GM23338 (cell line): ENCODE data around the gene DPEP2NB. TPM values are rescaled to one million over a fixed set of nuclear protein-coding genes. Genes with fewer than 3 reads are reported as not detected.

ENCODE experiments used
- ATAC-seq: fragments of 200-7000 bp; cut with Tn5 transposase; 3 replicates; pipeline ENCODE4 v1.9.1; 2020
- DNase-seq: peaks from one replicate; pipeline ENCODE4 v3.0.0-alpha.2; 2015; ENCODE audit warnings: low spot score
- H2AFZ ChIP-seq: fragments of 200-600 bp; sonication (generic); 2 replicates; pipeline ENCODE4 v1.8.0; 2016; ENCODE audit warnings: antibody characterized with exemption, mild to moderate bottlenecking, moderate library complexity
- H3F3A ChIP-seq: fragments of 200-600 bp; sonication (generic); replicated peaks from 2 replicates; pipeline ENCODE4 v1.8.0; 2017; ENCODE audit warnings: antibody characterized with exemption, mixed run types, low read depth
- H3K27ac ChIP-seq: fragments of 200-600 bp; sonication (generic); 2 replicates; pipeline ENCODE4 v1.6.1; 2016; ENCODE audit warnings: low read depth
- H3K27me3 ChIP-seq: fragments of 200-600 bp; sonication (generic); 2 replicates; pipeline ENCODE4 v1.8.0; 2016; ENCODE audit warnings: mild to moderate bottlenecking, mixed run types, moderate library complexity; ENCODE audit not compliant: insufficient read depth
- H3K36me3 ChIP-seq: fragments of 200-600 bp; sonication (generic); 2 replicates; pipeline ENCODE4 v1.8.0; 2016; ENCODE audit warnings: mild to moderate bottlenecking; ENCODE audit not compliant: insufficient read depth
- H3K4me1 ChIP-seq: fragments of 200-600 bp; sonication (generic); 2 replicates; pipeline ENCODE4 v1.8.0; 2016; ENCODE audit warnings: mild to moderate bottlenecking, moderate library complexity; ENCODE audit not compliant: insufficient read depth
- H3K4me2 ChIP-seq: fragments of 200-600 bp; sonication (generic); 2 replicates; pipeline ENCODE4 v1.7.1; 2017; ENCODE audit warnings: mixed run types
- H3K4me3 ChIP-seq: fragments of 200-600 bp; sonication (generic); 2 replicates; pipeline ENCODE4 v1.6.1; 2016; ENCODE audit warnings: mixed run types
- H3K79me2 ChIP-seq: fragments of 200-600 bp; sonication (generic); replicated peaks from 2 replicates; pipeline ENCODE4 v1.8.0; 2017; ENCODE audit warnings: mild to moderate bottlenecking; ENCODE audit not compliant: insufficient read depth
- H3K9me2 ChIP-seq: fragments of 200-600 bp; sonication (generic); 2 replicates; pipeline ENCODE4 v1.8.0; 2017; ENCODE audit not compliant: insufficient read depth
- H4K20me1 ChIP-seq: fragments of 200-600 bp; sonication (generic); replicated peaks from 2 replicates; pipeline ENCODE4 v1.8.0; 2017; ENCODE audit warnings: mild to moderate bottlenecking; ENCODE audit not compliant: insufficient read depth
- H3K27ac Mint-ChIP-seq: 2 replicates; pipeline ENCODE4 v1.8.0; 2020; ENCODE audit warnings: inconsistent platforms, mild to moderate bottlenecking, moderate library complexity, mixed read lengths
- H3K27me3 Mint-ChIP-seq: 3 replicates; pipeline ENCODE4 v1.8.0; 2022; ENCODE audit warnings: low read depth, mild to moderate bottlenecking, moderate library complexity, mixed read lengths, inconsistent platforms; ENCODE audit not compliant: insufficient read depth, poor library complexity
- H3K36me3 Mint-ChIP-seq: 3 replicates; pipeline ENCODE4 v1.8.0; 2021; ENCODE audit warnings: low read depth, mild to moderate bottlenecking, inconsistent platforms, moderate library complexity, mixed read lengths
- H3K4me1 Mint-ChIP-seq: 3 replicates; pipeline ENCODE4 v1.8.0; 2020; ENCODE audit warnings: mild to moderate bottlenecking, inconsistent platforms, mixed read lengths
- H3K4me3 Mint-ChIP-seq: 3 replicates; pipeline ENCODE4 v1.8.0; 2021; ENCODE audit warnings: moderate library complexity, mild to moderate bottlenecking, inconsistent platforms, mixed read lengths
- H3K9me3 Mint-ChIP-seq: 3 replicates; pipeline ENCODE4 v1.8.0; 2020; ENCODE audit warnings: moderate library complexity, mild to moderate bottlenecking, inconsistent platforms, mixed read lengths
- EZH2 ChIP-seq: fragments of 200-600 bp; sonication (generic); IDR thresholded peaks from one replicate; pipeline ENCODE4 v1.8.0; 2017; ENCODE audit warnings: antibody characterized with exemption, mild to moderate bottlenecking, low read depth; ENCODE audit not compliant: unreplicated experiment
- JUNB ChIP-seq: IDR thresholded peaks from one replicate; pipeline ENCODE4 v1.6.1; 2016; ENCODE audit warnings: antibody characterized with exemption; ENCODE audit not compliant: unreplicated experiment
- NANOG ChIP-seq: IDR thresholded peaks from 2 replicates; pipeline ENCODE4 v1.6.1; 2016; ENCODE audit warnings: antibody characterized with exemption, borderline replicate concordance
- STAT1 ChIP-seq: IDR thresholded peaks from one replicate; pipeline ENCODE4 v1.6.1; 2016; ENCODE audit warnings: antibody characterized with exemption; ENCODE audit not compliant: unreplicated experiment
- ZNF114 ChIP-seq: fragments of 250-450 bp; sonication (Bioruptor Pico); IDR thresholded peaks from 2 replicates; pipeline ENCODE4 v1.5.0; 2020; ENCODE audit warnings: mild to moderate bottlenecking, moderate library complexity
- ZNF331 ChIP-seq: fragments of 250-450 bp; sonication (Bioruptor Pico); IDR thresholded peaks from 2 replicates; pipeline ENCODE4 v1.5.0; 2020; ENCODE audit warnings: low read depth, mild to moderate bottlenecking, moderate library complexity
- polyA plus RNA-seq: library from polyadenylated mRNA; unstranded; fragments of >200 nt; fragmentation: Nextera tagmentation; extraction: Ambion mirVana; gene quantifications from 2 replicates; pipeline ENCODE4 v1.2.1, GENCODE V29; 2016
- total RNA-seq: library from RNA; depleted of rRNA; stranded (reverse); fragments of >200 nt; shearing (Covaris generic); gene quantifications from 2 replicates; pipeline ENCODE4 v1.2.3, GENCODE V29; 2014
- TF ChIP-seq, protein P1 (sequence below), 2 experiments: fragments of 200-600 bp in 1 of 2; sonication (generic) in 1 of 2; conservative IDR thresholded peaks; 2 replicates each; pipeline versions ENCODE4 v1.5.1 to v1.6.1; 2016 to 2017; ENCODE audit warnings: antibody characterized with exemption in 2 of 2, low read depth in 2 of 2, mild to moderate bottlenecking in 2 of 2, moderate library complexity in 1 of 2
- TF ChIP-seq, protein P2 (sequence below): IDR thresholded peaks from 2 replicates; pipeline ENCODE4 v1.6.1; 2016; ENCODE audit warnings: antibody characterized with exemption

The DPEP2NB gene
- total and polyA plus RNA-seq, 2 experiments from 2014 or later = not detected

DNA sequence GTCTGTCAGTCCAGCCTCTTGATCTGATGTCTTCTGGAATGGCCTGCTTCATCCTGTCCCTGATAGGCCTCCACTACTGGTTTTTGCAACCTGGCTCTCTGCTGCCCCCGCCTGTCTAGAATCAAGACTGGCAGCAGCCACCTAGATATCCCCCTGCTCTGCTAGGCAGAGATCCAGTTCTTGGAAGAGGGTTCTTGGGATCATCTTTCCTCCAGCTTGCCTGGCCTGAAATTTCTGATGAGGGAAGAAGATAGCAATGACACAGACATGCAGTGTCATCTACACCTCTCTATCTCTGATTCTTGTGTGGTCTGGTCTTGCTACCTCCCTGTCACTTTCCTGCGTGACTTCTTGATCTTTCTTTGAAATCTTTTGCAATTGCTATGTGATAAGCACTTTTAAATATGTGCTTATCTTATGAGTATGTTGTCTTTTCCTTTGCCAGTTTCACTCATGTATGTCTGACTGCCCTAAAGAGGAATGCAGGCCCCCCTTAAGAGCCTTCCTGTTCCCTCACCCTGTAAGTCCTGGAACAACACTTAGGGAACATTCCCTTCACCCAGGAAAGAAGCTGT, 49.2 kb upstream of the DPEP2NB start:
- Histone ChIP-seq H3K27ac (no peak overlapping the region), H4K20me1 (peaks cover 6% of the 10 kb centered on the region; the same call in 1 of the 2 replicates), H2AFZ (no peak overlapping the region), H3K27me3 (no peaks in the 10 kb centered on the region), H3K79me2 (no peaks in the 10 kb centered on the region), H3K4me1 (no peaks in the 10 kb centered on the region), H3F3A (peaks cover 3% of the 10 kb centered on the region; the same call in 1 of the 2 replicates), H3K36me3 (no peaks in the 10 kb centered on the region), H3K4me3 (no peak overlapping the region), H3K9me2 (no peaks in the 10 kb centered on the region), H3K4me2 (no peak overlapping the region)
- no peaks in the 10 kb centered on the region; the same call in 2 of the 3 replicates for H3K9me3 Mint-ChIP-seq
- H3K4me1 Mint-ChIP-seq = peaks cover 3% of the 10 kb centered on the region; the same call in 2 of the 3 replicates
- peaks cover 10% of the 10 kb centered on the region for H3K27me3 Mint-ChIP-seq
- no peak overlapping the region for H3K27ac Mint-ChIP-seq
- H3K4me3 Mint-ChIP-seq = no peak overlapping the region; the same call in 2 of the 3 replicates
- ATAC-seq (peak; percentile 99), DNase-seq (peak; percentile 82)
- TF ChIP-seq, protein P1, sequence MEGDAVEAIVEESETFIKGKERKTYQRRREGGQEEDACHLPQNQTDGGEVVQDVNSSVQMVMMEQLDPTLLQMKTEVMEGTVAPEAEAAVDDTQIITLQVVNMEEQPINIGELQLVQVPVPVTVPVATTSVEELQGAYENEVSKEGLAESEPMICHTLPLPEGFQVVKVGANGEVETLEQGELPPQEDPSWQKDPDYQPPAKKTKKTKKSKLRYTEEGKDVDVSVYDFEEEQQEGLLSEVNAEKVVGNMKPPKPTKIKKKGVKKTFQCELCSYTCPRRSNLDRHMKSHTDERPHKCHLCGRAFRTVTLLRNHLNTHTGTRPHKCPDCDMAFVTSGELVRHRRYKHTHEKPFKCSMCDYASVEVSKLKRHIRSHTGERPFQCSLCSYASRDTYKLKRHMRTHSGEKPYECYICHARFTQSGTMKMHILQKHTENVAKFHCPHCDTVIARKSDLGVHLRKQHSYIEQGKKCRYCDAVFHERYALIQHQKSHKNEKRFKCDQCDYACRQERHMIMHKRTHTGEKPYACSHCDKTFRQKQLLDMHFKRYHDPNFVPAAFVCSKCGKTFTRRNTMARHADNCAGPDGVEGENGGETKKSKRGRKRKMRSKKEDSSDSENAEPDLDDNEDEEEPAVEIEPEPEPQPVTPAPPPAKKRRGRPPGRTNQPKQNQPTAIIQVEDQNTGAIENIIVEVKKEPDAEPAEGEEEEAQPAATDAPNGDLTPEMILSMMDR (conservative IDR thresholded peaks at IDR 0.05; ENCODE audit: low read depth in 2 of 2) = peak; percentile 83
- TF ChIP-seq, protein P2, sequence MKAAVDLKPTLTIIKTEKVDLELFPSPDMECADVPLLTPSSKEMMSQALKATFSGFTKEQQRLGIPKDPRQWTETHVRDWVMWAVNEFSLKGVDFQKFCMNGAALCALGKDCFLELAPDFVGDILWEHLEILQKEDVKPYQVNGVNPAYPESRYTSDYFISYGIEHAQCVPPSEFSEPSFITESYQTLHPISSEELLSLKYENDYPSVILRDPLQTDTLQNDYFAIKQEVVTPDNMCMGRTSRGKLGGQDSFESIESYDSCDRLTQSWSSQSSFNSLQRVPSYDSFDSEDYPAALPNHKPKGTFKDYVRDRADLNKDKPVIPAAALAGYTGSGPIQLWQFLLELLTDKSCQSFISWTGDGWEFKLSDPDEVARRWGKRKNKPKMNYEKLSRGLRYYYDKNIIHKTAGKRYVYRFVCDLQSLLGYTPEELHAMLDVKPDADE = no peak
- TF ChIP-seq ZNF331 = no peak
- peaks cover 15% of the 10 kb centered on the region for H3K36me3 Mint-ChIP-seq

DNA sequence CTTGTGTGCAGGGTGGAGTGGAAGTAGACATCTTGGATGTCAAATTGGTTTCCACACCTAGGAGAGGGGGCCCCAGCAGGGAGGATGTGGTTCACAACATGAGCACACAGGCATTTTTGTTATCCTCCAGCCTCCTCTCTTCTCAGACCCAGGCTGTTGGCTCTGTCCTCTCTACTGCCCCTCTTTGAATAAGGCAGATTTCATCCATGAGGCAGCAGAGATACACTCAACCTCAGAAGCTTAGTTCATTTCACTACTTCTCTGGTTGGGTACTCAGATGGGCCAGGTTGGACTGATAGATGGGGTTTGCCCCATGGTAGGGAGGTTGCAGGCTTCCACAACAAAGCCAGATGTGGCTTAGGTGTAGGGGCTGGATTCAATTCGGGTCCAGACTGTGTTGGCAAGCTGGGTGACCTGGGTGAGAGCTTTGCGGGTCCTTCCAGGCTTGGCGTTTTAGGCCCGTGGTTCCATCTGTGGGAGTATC, 47.2 kb upstream of the DPEP2NB start:
- Histone ChIP-seq H3K27me3 (no peaks in the 10 kb centered on the region), H3K4me1 (no peaks in the 10 kb centered on the region), H2AFZ (no peak overlapping the region), H3K79me2 (no peaks in the 10 kb centered on the region), H3K9me2 (no peaks in the 10 kb centered on the region), H3K36me3 (no peaks in the 10 kb centered on the region), H3K4me3 (no peak overlapping the region), H4K20me1 (peaks cover 6% of the 10 kb centered on the region; the same call in 1 of the 2 replicates), H3K4me2 (no peak overlapping the region), H3F3A (peaks cover 3% of the 10 kb centered on the region; the same call in 1 of the 2 replicates), H3K27ac (no peak overlapping the region)
- Mint-ChIP-seq H3K4me1 (peaks cover 3% of the 10 kb centered on the region; the same call in 2 of the 3 replicates), H3K27me3 (peaks cover 8% of the 10 kb centered on the region), H3K9me3 (no peaks in the 10 kb centered on the region; the same call in 2 of the 3 replicates), H3K36me3 (peaks cover 15% of the 10 kb centered on the region), H3K4me3 (no peak overlapping the region), H3K27ac (no peak overlapping the region)
- DNase-seq = no peak
- TF ChIP-seq ZNF114 (CRISPR knock-in tag) (no peak), STAT1 (no peak), EZH2 (no peak), JUNB (no peak), NANOG (no peak), ZNF331 (no peak)
- TF ChIP-seq, protein P2 = no peak
- no peak for ATAC-seq
